ENCODE results near the gene KPRP. TPM values are rescaled to one million over a fixed set of nuclear protein-coding genes. Genes with fewer than 3 reads are reported as not detected.

Gene KPRP, protein sequence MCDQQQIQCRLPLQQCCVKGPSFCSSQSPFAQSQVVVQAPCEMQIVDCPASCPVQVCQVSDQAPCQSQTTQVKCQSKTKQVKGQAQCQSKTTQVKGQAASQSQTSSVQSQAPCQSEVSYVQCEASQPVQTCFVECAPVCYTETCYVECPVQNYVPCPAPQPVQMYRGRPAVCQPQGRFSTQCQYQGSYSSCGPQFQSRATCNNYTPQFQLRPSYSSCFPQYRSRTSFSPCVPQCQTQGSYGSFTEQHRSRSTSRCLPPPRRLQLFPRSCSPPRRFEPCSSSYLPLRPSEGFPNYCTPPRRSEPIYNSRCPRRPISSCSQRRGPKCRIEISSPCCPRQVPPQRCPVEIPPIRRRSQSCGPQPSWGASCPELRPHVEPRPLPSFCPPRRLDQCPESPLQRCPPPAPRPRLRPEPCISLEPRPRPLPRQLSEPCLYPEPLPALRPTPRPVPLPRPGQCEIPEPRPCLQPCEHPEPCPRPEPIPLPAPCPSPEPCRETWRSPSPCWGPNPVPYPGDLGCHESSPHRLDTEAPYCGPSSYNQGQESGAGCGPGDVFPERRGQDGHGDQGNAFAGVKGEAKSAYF
- not detected in 2 replicates for total RNA-seq

DNA sequence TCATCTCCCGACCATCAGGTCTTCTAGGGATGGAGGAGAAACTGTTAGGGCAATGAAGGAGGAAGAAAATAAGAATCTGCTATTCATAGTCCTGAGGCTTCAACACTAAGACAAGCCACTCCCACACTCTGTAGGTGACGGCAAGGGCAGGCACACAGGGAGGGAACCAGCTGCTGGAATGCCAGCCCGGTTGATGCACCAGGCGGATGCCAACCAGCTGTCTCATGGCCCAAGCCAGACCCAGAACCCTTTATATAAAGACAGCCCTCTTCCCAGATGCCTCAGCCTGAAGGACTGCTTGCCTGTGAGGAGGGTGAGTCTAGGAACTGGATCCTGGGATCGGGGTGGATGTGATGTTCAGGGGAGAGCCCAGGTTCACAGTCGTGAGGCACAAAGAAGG is at the start of gene KPRP:
TSS of gene KPRP (plus strand) at position 279 of the 400 bp plus-strand sequence. CDS start 1,564 bp downstream, outside the sequence.

DNA sequence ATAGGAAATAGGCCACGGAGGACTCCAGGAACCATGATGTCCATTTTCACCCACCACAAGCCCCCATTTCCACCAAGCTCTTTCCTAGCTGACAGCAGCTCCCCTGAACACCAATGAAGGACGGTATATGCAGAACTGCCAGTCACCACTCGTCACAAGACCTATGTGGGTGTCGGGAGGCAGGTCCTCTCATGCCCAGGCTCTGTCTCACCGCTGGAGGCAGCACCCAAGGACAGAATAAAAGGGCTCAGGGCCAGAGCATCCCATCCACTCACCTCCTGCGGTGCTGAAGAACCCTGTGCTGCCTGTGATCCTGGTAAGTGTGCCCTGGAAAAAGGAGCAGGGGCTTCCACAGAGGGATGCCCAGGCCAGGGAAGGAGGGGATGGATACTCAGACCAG is 17.1 kb downstream of the KPRP start, which contains the start of gene LCE1F:
TSS of gene LCE1F (plus strand) at position 266 of the 400 bp plus-strand sequence. CDS start 1,232 bp downstream, outside the sequence.

DNA sequence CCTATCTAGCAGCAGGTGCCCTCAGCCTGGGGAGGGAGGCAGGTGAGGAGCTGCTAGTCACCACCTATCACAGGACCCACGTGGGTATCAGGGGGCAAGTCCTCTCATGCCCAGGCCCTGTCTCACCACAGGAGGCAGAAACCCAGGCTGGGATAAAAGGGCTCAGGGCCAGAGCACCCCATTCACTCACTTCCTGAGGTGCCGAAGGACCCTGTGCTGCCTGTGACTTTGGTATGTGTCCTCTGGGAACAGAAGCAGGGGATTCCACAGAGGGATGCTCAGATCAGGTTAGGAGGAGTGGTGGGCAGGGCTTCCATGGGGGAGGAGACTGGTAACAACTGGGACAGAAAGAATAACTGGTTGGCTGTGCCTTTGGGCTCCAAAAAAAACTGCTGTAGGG is 28.3 kb downstream of the KPRP start, which contains the start of gene LCE1E:
TSS of gene LCE1E (plus strand) at position 181 of the 400 bp plus-strand sequence. CDS start 1,043 bp downstream, outside the sequence.

GRCh38 chr1:152796421-152796820 is 38.6 kb downstream of the KPRP start, which contains the start of gene LCE1D:
Gene LCE1D (plus strand): TSS chr1:152796721. CDS start chr1:152797795, 1,074 bp downstream.

GRCh38 chr1:152806576-152806975 is 48.8 kb downstream of the KPRP start, which contains the start of gene LCE1C:
Gene LCE1C (minus strand): TSS chr1:152806651. CDS start chr1:152805478, 1,173 bp downstream.

Other genes with a start within 250 kb of the KPRP start
- gene LCE5A, start 247.2 kb upstream of the KPRP start, total RNA-seq: not detected in 2 replicates
- not detected in 2 replicates for gene CRCT1, start 243.5 kb upstream of the KPRP start, total RNA-seq
- not detected in 2 replicates for gene LCE3E, start 191.2 kb upstream of the KPRP start, total RNA-seq
- gene LCE3D, start 177.5 kb upstream of the KPRP start, total RNA-seq: not detected in 2 replicates
- gene LCE3C, start 157.8 kb upstream of the KPRP start, total RNA-seq: not detected in 2 replicates
- gene LCE3B, start 144.2 kb upstream of the KPRP start, total RNA-seq: not detected in 2 replicates
- gene LCE3A, start 134.9 kb upstream of the KPRP start, total RNA-seq: not detected in 2 replicates
- not detected in 2 replicates for gene LCE2D, start 94.6 kb upstream of the KPRP start, total RNA-seq
- not detected in 2 replicates for gene LCE2C, start 82.7 kb upstream of the KPRP start, total RNA-seq
- not detected in 2 replicates for gene LCE2B, start 71.9 kb upstream of the KPRP start, total RNA-seq
- gene LCE2A, start 59.7 kb upstream of the KPRP start, total RNA-seq: 0.79 TPM in 1 of 2 replicates, not detected in the other
- gene LCE4A, start 49.9 kb upstream of the KPRP start, total RNA-seq: not detected in 2 replicates
- not detected in 2 replicates for gene LCE1F, start 17.1 kb downstream of the KPRP start, total RNA-seq
- gene LCE1E, start 28.2 kb downstream of the KPRP start, total RNA-seq: not detected in 2 replicates
- gene LCE1D, start 38.7 kb downstream of the KPRP start, total RNA-seq: not detected in 2 replicates
- not detected in 2 replicates for gene LCE1C, start 48.6 kb downstream of the KPRP start, total RNA-seq
- not detected in 2 replicates for gene LCE1B, start 53.9 kb downstream of the KPRP start, total RNA-seq
- gene LCE1A, start 69.4 kb downstream of the KPRP start, total RNA-seq: not detected in 2 replicates
- gene LCE6A, start 84.8 kb downstream of the KPRP start, total RNA-seq: not detected in 2 replicates
- not detected in 2 replicates for gene LCE7A, start 102.0 kb downstream of the KPRP start, total RNA-seq
- gene SMCP, start 120.3 kb downstream of the KPRP start, total RNA-seq: not detected in 2 replicates
- gene IVL, start 150.5 kb downstream of the KPRP start, total RNA-seq: 0.54 and 0.79 TPM in 2 replicates
- not detected in 2 replicates for gene SPRR5, start 189.2 kb downstream of the KPRP start, total RNA-seq
- not detected in 2 replicates for gene SPRR4, start 212.6 kb downstream of the KPRP start, total RNA-seq
- gene SPRR1A, start 226.1 kb downstream of the KPRP start, total RNA-seq: not detected in 2 replicates
- 1.2 and 1.6 TPM in 2 replicates for gene SPRR3, start 243.7 kb downstream of the KPRP start, total RNA-seq